Large intestine (tissue), 3 donors: Measurements from ENCODE around the gene TAF1B. TPM values are rescaled to one million over a fixed set of nuclear protein-coding genes. Genes with fewer than 3 reads are reported as not detected.

ENCODE experiments used
- DNase-seq, 2 donors: peaks; one replicate each; pipeline versions ENCODE4 v3.0.0 to v3.0.0-alpha.2; 2013
- H3K27ac ChIP-seq: one replicate; pipeline ENCODE4 v1.5.1; 2013; ENCODE audit warnings: low read length
- H3K27me3 ChIP-seq: 2 replicates; pipeline ENCODE4 v1.6.1; 2013; ENCODE audit warnings: low read length; ENCODE audit not compliant: control insufficient read depth, insufficient read depth
- H3K36me3 ChIP-seq: 2 replicates; pipeline ENCODE4 v1.6.1; 2013; ENCODE audit warnings: low read length; ENCODE audit not compliant: control insufficient read depth, insufficient read depth
- H3K4me1 ChIP-seq: one replicate; pipeline ENCODE4 v1.6.1; 2013; ENCODE audit warnings: low read length; ENCODE audit not compliant: control insufficient read depth, insufficient read depth
- H3K4me3 ChIP-seq: one replicate; pipeline ENCODE4 v1.5.1; 2013; ENCODE audit warnings: low read length
- H3K9me3 ChIP-seq: one replicate; pipeline ENCODE4 v1.6.1; 2013; ENCODE audit warnings: mild to moderate bottlenecking, low read depth, low read length, moderate library complexity; ENCODE audit not compliant: control insufficient read depth
- WGBS: methylation state at CpG from one replicate; pipeline ENCODE4 v1.1.5; 2013; ENCODE audit warnings: low lambda C conversion rate; ENCODE audit not compliant: insufficient coverage; 5-methylcytosine and 5-hydroxymethylcytosine counted together
- polyA plus RNA-seq: library from polyadenylated mRNA; unstranded; fragments of 120-200 nt; gene quantifications from one replicate; pipeline ENCODE4 v1.2.1, GENCODE V29; 2013

The TAF1B gene
- polyA plus RNA-seq, 1 donor, result 12.0 TPM

DNA sequence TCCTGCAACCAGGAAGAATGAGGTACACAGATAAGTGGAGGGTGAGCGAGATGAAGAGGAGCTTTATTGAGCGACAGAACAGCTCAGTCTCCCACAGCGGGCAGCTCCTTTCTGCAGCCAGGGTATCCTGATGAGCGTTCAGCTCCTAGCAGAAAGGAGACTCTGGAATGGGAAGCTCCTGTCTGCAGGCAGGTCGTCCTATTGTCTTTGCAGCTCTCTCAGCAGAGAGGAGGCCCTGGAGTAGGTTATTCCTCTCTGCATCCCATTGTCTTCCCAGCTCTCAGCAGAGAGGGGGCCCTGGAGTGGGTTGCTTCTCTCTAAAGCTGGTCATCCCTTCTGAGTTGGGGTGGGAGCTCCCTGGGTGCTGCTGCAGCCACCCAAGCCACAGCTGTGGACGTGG lies 41.2 kb downstream of the TAF1B start:
- H3K27ac ChIP-seq, result no peak overlapping the region

DNA sequence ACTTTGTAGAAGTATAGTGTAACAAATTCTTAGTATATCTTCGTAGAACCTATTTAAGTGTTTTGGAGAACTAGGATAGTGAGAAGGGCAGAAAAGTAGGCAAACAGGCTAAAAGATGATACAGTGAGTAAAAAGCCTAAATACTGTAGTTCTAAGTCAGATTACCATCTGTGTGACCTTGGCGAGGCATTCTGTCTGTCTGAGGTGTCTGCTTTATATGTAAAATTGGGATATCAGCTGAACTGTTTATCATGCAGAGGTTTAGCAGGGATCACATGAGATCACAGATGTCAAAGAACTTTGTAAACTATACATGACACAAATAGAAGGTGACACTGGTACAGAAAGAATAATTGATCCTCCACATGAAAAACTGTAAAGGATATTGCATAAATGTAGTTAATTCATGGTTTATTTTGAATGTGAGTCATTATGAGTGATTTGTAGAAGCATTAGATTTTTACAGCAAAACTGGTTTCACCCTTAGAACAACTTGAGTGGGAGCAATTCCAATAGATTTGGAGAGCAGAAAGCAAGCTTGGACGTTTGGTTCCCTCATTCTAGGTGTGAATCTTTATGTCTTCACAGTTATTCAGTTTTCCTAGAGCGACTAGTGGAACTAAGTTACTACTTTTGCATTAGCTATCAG lies 41.9 kb downstream of the TAF1B start:
- DNase-seq, result no peak
- no peaks in the 10 kb centered on the region for H3K27me3 ChIP-seq
- 100% methylated on average over 2 of the region's 4 CpGs for WGBS

More for the DNA sequence above, 41.2 kb downstream of the TAF1B start:
- DNase-seq, result no peak
- WGBS, result no CpG with 5 or more reads among the region's 6 CpGs
- H3K27me3 ChIP-seq, result no peaks in the 10 kb centered on the region
- peaks cover 22% of the 10 kb centered on the region for H3K36me3 ChIP-seq
- no peak overlapping the region for H3K4me3 ChIP-seq
- peaks cover 3% of the 10 kb centered on the region for H3K9me3 ChIP-seq
- H3K4me1 ChIP-seq, result no peaks in the 10 kb centered on the region

DNA sequence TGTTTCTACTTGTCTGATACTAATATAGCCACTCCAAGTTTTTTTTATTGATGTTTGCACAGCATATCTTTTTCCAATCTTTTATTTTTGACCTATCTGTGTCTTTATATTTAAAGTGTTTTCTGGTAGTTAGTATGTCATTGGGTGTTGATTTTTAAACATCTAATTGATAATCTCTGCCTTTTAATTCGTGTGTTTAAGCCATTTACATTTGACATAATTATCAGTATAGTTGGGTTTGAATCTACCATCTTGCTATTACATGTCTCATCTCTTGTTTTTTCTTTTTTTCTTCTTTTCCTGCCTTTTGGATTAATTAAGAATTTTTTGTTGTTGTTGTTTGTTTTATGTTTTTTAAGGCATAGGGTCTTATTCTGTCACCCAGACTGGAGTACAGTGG lies 44.2 kb downstream of the TAF1B start:
- 100% methylated on average over 1 of the region's 1 CpG for WGBS

More for the DNA sequence above, 41.9 kb downstream of the TAF1B start:
- peaks cover 26% of the 10 kb centered on the region for H3K36me3 ChIP-seq
- H3K9me3 ChIP-seq, result peaks cover 3% of the 10 kb centered on the region
- no peak overlapping the region for H3K4me3 ChIP-seq
- H3K27ac ChIP-seq, result no peak overlapping the region
- H3K4me1 ChIP-seq, result no peaks in the 10 kb centered on the region

DNA sequence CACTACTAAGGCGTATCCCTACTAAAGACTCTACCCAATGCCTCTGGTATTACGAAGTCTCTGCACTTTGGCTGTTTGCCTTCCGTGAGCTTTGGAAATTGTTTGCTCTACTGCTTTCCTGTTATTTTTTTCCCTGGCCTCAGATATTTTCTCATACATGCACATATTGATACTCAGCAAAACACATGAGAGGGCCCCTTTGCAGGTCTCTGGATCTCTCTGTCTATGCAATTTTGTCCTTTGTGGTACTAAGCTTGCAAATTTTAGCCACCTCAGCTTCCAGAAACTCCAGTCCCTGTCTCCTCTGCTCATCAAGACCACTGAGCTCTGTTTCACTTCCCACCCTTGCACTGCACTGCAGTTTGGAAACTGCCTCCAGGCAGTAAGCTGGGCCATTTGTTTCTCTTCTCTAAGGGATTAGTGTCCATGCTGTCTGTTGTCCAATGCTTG lies 46.6 kb downstream of the TAF1B start:
- H3K4me3 ChIP-seq, result no peak overlapping the region
- 0% methylated on average over 1 of the region's 3 CpGs for WGBS
- peaks cover 10% of the 10 kb centered on the region for H3K36me3 ChIP-seq
- H3K27me3 ChIP-seq, result no peaks in the 10 kb centered on the region
- no peaks in the 10 kb centered on the region for H3K4me1 ChIP-seq
- H3K27ac ChIP-seq, result no peak overlapping the region
- H3K9me3 ChIP-seq, result peaks cover 3% of the 10 kb centered on the region
- DNase-seq, result no peak

More for the DNA sequence above, 44.2 kb downstream of the TAF1B start:
- Histone ChIP-seq H3K27ac (no peak overlapping the region), H3K9me3 (peaks cover 3% of the 10 kb centered on the region), H3K4me1 (no peaks in the 10 kb centered on the region), H3K4me3 (no peak overlapping the region), H3K36me3 (peaks cover 24% of the 10 kb centered on the region), H3K27me3 (no peaks in the 10 kb centered on the region)
- no peak for DNase-seq

DNA sequence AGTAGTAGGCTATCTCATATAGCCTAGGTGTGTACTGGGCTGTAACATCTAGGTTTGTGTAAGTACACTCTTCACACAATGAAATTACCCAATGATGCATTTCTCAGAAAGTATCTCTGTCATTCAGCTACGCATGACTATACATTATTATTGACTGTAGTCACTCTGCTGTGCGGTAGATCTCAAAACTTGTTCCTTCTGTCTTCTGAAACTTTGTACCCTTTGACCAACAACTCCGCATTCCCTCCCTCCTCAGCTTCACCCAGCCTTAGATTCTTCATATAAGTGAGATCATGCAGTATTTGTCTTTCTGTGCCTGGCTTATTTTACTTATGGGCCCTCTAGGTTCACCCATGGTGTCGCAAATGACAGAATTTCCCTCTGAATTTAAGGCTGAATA lies 49.0 kb downstream of the TAF1B start:
- Histone ChIP-seq H3K4me1 (peaks cover 9% of the 10 kb centered on the region), H3K27ac (no peak overlapping the region), H3K27me3 (no peaks in the 10 kb centered on the region), H3K9me3 (peaks cover 3% of the 10 kb centered on the region), H3K4me3 (no peak overlapping the region), H3K36me3 (peaks cover 8% of the 10 kb centered on the region)
- DNase-seq, result no peak
- 100% methylated on average over 1 of the region's 4 CpGs for WGBS

DNA sequence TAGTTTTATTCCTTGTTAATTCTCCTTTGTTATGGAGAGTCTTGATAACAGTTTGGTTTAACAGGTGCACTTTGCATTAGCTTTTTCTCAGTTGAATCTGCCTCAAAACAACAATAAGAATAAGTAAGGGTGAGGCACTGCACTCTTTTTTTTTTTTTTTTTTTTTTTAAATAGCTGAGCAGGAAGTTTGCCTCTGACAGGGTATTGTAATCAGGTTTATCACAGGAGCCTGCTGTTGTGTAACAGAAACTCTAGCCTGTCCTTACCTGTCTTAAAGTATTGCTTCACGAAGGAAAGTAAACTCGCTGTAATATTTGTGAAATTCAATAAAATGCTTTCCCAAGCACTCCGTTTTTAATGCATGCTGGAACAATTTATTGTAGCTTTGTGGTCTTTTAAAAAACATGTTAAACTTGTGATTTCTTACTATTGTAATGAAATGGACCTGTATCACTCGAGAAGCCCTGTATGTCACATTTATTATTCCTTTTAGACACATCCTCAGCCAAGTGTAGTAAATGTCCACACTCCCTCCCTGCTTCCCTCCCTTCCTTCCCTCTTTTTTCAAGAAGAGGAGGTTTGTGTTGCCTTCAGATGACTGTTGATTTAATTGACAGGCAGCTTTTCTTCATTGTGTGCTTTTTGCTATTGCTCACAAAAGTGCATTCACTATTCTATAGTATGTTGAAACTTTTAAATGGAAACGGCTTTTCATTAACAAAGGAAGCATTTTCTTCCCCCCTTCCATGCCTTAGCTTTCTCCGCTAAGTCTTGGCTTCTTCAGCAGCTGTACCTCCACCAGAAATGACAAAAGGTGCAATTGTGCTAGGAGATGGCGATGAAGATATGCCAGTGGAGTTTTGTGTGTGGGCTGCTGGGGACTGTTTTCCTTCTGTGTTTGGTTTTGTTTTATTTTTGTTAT lies 52.7 kb downstream of the TAF1B start:
- peak; percentile 63 to 83 for DNase-seq
- WGBS, result no CpG with 5 or more reads among the region's 7 CpGs
- Histone ChIP-seq H3K4me1 (peaks cover 9% of the 10 kb centered on the region), H3K27ac (peak overlapping the region; percentile 78), H3K9me3 (no peaks in the 10 kb centered on the region), H3K4me3 (no peak overlapping the region), H3K36me3 (no peaks in the 10 kb centered on the region), H3K27me3 (no peaks in the 10 kb centered on the region)

DNA sequence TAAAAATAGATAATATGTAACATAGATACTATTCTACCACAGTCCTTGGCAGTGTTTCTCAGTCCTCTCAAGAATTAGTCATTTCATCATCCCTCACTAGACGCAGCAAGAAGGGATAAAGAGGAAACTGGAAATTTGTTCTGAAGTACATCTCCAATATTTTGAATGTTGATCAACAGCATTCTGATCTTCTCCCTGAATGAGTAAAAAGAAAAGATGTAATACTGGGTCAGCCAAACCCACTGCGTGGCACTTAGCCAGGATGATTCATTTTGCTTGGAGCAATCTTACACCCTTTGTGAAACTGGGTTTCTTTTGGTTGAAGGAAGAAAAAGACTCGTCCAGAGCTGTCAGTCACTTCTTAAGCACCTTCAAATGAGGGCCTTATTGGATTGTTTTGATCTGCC lies 54.1 kb downstream of the TAF1B start:
- H3K27ac ChIP-seq, result no peak overlapping the region
- no peaks in the 10 kb centered on the region for H3K27me3 ChIP-seq
- DNase-seq, result no peak
- no peaks in the 10 kb centered on the region for H3K36me3 ChIP-seq
- no peaks in the 10 kb centered on the region for H3K9me3 ChIP-seq
- no peak overlapping the region for H3K4me3 ChIP-seq
- WGBS, result no CpG with 5 or more reads among the region's 3 CpGs
- peaks cover 9% of the 10 kb centered on the region for H3K4me1 ChIP-seq

DNA sequence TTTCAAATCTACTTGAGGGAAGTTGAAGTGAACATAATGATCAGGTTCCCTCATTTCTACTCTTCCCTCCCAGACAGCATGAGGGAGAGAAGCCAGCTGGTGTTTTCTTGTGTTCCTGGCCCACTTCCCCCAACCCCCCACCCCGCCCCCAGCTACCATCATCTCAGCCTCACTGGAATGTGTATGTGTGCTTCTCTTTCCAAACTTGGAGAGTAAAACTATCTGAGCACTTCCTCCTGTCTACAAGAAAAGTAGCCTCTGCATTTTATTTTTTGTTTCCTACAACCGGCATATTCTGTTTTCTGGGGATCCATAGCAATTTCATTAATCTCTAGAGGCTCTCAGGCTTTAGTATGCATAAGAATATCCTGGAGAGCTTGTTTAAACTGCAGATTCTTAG lies 54.6 kb downstream of the TAF1B start:
- Histone ChIP-seq H3K9me3 (no peaks in the 10 kb centered on the region), H3K4me1 (peaks cover 9% of the 10 kb centered on the region), H3K27ac (no peak overlapping the region), H3K4me3 (no peak overlapping the region), H3K27me3 (no peaks in the 10 kb centered on the region), H3K36me3 (no peaks in the 10 kb centered on the region)
- 100% methylated on average over 1 of the region's 2 CpGs for WGBS
- no peak for DNase-seq

DNA sequence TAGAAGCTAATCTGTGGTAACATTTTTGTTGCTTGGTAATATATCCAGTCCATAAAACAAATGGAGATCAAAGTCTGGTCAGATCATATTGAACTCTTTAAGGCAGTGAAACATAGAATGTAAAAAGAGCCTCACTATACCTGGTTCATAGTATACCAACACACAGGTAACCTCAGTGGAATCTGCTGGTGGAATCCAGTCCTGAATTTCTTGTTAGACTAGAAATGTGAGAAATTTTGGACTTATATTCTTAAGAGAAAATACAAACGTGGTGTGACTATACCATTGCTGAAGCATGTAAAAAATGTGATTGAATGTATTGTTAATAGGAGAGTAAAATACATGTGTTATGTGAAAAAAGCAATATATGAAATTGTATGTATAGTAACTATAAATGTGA lies 62.1 kb downstream of the TAF1B start:
- H3K4me3 ChIP-seq, result no peak overlapping the region
- no peak overlapping the region for H3K27ac ChIP-seq
- H3K4me1 ChIP-seq, result no peaks in the 10 kb centered on the region
- peak in 1 of 2 donors; percentile 37 for DNase-seq
- peaks cover 4% of the 10 kb centered on the region for H3K36me3 ChIP-seq
- WGBS, result 50% methylated on average over 1 of the region's 1 CpG
- H3K27me3 ChIP-seq, result no peaks in the 10 kb centered on the region
- H3K9me3 ChIP-seq, result no peaks in the 10 kb centered on the region

DNA sequence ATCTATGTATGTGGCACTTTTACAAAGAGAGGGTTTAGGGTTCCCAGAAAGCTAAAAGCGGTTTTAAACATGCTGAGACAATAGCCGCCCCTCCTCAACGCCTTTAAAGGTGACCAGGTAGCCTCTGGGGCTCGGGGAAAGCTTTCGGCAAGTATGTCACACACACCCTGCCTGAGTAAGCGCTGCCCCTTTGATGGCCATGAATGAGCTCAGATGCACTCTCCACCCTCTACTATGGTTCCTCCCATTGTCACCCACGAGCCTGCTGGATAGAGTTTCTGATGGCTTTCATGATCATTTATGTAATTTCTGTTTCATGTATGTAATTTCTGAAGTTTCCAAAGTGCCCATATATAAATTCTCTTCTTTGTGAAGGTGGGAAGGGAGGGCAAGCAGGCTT lies 64.1 kb downstream of the TAF1B start:
- no peaks in the 10 kb centered on the region for H3K27me3 ChIP-seq
- H3K4me3 ChIP-seq, result no peak overlapping the region
- WGBS, result no CpG with 5 or more reads among the region's 7 CpGs

More for the DNA sequence above, 64.1 kb downstream of the TAF1B start:
- no peak overlapping the region for H3K27ac ChIP-seq
- H3K36me3 ChIP-seq, result peaks cover 7% of the 10 kb centered on the region
- H3K9me3 ChIP-seq, result no peaks in the 10 kb centered on the region
- no peak for DNase-seq
- no peaks in the 10 kb centered on the region for H3K4me1 ChIP-seq
